GM12875 (cell line): ENCODE data around the gene AVEN.

ENCODE experiments used
- H3K4me3 ChIP-seq: one replicate; pipeline ENCODE4 v1.5.1; 2011; ENCODE audit warnings: low read depth, low read length, control low read depth
- TF ChIP-seq, protein P1 (sequence below): IDR thresholded peaks from 2 replicates; pipeline ENCODE4 v1.5.1; 2011; ENCODE audit warnings: low read depth, mild to moderate bottlenecking, control low read depth, inconsistent platforms, low read length, moderate library complexity, borderline replicate concordance; ENCODE audit not compliant: insufficient read depth

Gene AVEN

DNA sequence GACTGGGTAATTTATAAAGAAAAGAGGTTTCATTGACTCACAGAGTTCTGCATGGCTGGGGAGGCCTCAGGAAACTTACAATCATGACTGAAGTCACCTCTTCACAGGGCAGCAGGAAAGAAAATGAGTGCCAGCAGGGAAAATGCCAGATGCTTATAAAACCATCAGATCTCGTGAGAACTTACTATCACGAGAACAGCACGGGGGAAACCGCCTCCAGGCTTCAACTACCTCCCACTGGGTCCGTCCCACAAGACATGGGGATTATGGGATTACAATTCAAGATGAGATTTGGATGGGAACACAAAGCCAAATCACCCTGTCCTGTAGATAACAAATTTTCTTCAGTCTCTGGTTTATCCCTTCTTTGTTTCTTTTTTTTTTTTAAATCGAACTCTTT is 31.0 kb upstream of the AVEN start:
- TF ChIP-seq, protein P1, sequence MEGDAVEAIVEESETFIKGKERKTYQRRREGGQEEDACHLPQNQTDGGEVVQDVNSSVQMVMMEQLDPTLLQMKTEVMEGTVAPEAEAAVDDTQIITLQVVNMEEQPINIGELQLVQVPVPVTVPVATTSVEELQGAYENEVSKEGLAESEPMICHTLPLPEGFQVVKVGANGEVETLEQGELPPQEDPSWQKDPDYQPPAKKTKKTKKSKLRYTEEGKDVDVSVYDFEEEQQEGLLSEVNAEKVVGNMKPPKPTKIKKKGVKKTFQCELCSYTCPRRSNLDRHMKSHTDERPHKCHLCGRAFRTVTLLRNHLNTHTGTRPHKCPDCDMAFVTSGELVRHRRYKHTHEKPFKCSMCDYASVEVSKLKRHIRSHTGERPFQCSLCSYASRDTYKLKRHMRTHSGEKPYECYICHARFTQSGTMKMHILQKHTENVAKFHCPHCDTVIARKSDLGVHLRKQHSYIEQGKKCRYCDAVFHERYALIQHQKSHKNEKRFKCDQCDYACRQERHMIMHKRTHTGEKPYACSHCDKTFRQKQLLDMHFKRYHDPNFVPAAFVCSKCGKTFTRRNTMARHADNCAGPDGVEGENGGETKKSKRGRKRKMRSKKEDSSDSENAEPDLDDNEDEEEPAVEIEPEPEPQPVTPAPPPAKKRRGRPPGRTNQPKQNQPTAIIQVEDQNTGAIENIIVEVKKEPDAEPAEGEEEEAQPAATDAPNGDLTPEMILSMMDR: no peak

DNA sequence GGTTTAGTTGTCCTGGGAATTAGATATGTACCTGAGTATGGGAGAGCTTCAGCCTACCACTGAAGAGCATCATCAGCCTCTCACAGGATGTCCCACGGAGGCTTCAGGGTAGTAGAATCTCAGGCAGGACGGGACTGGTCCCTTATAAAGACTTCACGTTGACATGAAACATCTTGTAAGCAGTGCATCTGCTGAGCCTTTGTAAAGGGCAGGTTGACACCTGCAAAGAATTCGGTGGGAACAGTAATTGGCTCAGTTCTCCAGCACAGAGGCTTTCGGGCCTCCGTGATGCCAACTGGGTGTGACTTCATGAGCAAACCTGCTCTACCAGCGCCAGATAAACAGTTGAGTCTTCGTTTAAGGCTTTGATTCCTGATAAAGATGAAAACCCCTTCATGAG is 26.9 kb upstream of the AVEN start:
- TF ChIP-seq, protein P1: no peak

More for the DNA sequence above, 31.0 kb upstream of the AVEN start:
- H3K4me3 ChIP-seq: no peak overlapping the region

DNA sequence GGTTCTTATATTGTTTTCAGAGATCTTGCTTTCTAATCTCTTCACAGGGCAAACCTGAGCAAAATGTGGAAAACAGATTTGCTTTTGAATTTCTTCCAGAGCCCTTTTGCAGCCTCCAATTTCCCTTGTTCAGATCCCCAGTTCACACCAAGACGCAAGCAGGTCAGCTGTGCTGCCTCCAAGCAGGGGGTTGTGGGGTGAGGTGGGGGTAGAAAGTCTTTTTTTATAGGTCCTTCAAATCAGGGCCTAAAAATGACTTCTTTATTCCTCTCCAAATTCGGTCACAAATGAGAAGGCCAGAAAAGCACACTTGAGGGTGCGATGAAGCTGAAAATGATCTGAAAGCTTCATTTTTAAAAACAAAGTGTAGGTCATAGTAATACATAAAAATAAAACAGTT is 26.3 kb upstream of the AVEN start:
- H3K4me3 ChIP-seq: no peak overlapping the region

More for the DNA sequence above, 26.9 kb upstream of the AVEN start:
- H3K4me3 ChIP-seq: no peak overlapping the region

DNA sequence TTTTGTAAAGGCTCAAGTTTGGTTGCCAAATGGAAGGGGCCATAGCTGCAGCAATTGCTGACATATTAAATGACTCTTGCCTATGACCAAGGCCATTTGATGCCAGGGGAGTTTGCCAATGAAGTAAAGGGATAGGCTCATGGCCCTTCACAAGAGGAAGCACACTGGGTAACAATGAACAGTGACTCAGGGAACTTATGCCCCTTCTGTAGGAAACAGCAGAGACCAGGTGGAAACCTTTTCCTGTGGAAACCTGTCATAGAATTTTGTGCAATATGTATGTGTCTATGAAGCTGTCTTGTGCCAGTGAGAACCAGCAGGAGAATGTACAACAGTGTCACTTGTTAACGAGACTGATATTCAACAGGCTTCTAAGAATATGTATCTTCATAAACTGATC is 25.4 kb upstream of the AVEN start:
- TF ChIP-seq, protein P1: no peak
- no peak overlapping the region for H3K4me3 ChIP-seq

More for the DNA sequence above, 26.3 kb upstream of the AVEN start:
- TF ChIP-seq, protein P1: no peak

DNA sequence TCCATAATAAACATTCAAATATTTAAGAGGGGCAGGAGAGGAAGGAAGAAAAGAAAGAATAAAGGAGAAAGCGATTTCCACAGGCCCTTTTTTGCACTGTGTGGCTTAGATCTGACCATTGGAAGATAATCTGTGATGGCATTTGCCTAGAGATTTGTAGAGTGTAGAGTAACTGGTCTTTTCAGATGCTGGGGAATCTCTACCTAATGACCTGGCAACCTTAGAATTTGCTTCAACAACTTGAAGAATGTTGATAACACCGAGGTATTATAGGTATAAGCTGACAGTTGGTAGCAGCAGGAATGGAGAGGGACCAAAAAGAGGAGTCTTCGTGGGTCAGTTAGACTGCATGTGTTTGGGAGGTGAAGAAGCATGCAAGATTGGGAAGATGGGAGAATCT is 20.9 kb upstream of the AVEN start:
- H3K4me3 ChIP-seq: no peak overlapping the region
- TF ChIP-seq, protein P1: no peak

DNA sequence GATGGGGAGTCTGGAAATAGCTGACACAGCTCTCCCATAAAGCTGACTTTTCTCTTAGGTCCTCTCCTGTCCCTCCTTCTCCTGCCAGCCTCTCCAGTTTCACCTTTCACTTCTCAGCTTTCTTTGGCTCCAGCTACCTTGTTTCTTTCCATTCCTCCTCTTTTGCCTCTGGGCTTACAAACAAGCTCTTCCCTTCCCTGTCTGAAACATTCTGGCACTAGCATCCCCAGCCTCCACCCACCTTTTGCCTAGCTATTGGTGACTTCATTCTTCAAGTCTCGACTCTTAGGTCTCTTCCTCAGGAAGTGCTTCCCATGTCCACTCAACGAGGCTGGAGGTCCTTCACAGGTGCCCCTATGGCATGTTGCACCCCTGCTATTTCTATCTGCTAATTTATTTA is 20.5 kb upstream of the AVEN start:
- TF ChIP-seq, protein P1: no peak
- H3K4me3 ChIP-seq: no peak overlapping the region

DNA sequence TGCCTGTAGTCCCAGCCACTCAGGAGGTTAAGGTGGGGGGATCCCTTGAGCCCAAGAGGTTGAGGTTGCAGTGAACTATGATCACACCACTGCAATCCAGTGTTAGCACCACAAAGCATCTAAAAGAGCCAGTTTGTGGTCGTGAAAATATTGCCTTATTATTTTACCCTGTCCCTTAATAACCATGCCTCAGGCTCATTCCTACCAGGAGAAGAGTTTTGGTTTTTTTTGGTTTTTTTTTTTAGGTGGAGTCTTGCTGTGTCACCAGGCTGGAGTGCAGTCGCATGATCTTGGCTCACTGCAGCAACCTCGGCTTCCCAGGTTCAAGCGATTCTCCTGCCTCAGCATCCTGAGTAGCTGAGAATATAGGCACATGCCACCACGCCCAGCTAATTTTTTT is 17.9 kb upstream of the AVEN start:
- TF ChIP-seq, protein P1: no peak
- no peak overlapping the region for H3K4me3 ChIP-seq
